ENCODE measurements around the gene TECTB. TPM values are rescaled to one million over a fixed set of nuclear protein-coding genes. Genes with fewer than 3 reads are reported as not detected.

The TECTB gene
- total and polyA plus RNA-seq, 5 donors: not detected

DNA sequence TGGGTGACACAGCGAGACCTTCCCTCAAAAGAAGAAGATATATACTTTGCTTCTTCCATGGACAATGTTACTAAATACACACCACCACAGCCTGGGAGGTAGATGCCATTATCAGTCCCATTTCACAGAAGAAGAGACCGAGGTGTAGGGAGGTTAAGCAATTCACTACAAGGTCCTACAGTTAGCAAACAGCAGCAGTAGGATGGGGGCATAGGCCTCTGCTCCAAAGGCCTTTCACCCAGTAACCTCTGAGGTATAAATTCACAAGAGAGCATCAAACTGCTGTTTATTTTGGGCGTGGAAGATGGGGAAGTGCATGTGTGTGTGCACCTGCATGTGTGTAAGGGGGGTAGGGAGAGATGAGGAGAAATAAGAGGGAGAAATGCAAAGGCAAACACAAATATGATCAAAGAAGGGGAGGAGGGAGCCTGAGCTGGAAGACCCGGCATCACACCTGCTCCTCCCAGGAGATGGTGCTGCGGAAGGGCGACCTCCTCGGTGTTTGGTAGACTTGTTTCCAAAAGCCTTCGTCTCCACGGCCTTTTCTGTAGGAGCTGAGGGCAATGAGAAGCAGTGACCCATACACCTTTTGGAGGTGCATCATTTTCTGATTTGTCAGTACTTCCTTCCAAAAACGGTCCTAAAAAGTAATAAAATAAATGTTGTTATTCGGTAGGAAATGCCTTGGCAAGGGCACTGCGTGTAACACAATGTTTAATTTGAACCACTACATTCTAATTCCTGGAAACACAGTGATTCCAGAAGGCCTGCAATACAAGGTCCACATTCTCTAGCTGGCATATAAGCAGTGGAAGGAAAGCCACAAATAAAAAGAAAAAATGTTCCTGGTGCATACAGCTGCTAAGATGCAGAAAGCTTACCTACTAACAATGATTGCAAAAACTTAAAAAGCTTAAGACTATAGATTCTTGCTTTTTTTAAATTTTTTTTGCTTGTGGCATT lies 64.8 kb downstream of the TECTB start:
- DNase-seq: no peak
- no peak for ATAC-seq
- no peaks in the 10 kb centered on the region for H3K27me3 ChIP-seq (ENCODE audit: control insufficient read depth, insufficient read depth)

DNA sequence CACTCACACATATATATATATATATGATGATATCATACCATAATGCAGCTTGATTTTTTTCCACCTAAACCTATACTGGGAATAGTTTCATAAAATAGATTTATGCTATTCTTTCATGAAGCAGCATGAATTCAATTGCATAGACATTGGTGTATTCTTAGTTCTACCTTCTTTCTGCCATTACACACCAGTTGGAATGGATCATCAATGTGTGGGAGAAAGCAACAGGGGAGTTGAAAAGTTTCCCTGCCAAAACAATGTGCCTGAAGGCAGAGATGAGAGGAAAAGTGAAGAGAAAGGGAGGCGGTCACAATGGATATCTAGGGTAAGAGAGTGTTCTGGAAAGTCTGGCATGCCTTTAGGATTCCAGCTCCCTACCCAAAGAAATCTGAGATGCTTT lies 65.6 kb downstream of the TECTB start:
- Histone ChIP-seq H3K27ac (ENCODE audit: low read length) (no peak overlapping the region), H3K4me1 (ENCODE audit: control insufficient read depth, insufficient read depth, low read length) (no peaks in the 10 kb centered on the region), H3K9me3 (ENCODE audit: control insufficient read depth, low read length) (no peaks in the 10 kb centered on the region), H3K27me3 (ENCODE audit: control insufficient read depth, insufficient read depth) (no peaks in the 10 kb centered on the region), H3K4me3 (ENCODE audit: low read length) (no peak overlapping the region)
- WGBS: 58% methylated on average over 1 of the region's 1 CpG
- no peak for DNase-seq
- intact Hi-C loops (cut with DNase I): no loop called here
- ATAC-seq: no peak

More for the DNA sequence above, 64.8 kb downstream of the TECTB start:
- no peaks in the 10 kb centered on the region for H3K9me3 ChIP-seq (ENCODE audit: control insufficient read depth, low read length)
- no peak overlapping the region for H3K4me3 ChIP-seq (ENCODE audit: low read length)
- 83% methylated on average over 12 of the region's 12 CpGs for WGBS
- no peaks in the 10 kb centered on the region for H3K4me1 ChIP-seq (ENCODE audit: control insufficient read depth, insufficient read depth, low read length)
- intact Hi-C loops (cut with DNase I): no loop called here
- no peak overlapping the region for H3K27ac ChIP-seq (ENCODE audit: low read length)

DNA sequence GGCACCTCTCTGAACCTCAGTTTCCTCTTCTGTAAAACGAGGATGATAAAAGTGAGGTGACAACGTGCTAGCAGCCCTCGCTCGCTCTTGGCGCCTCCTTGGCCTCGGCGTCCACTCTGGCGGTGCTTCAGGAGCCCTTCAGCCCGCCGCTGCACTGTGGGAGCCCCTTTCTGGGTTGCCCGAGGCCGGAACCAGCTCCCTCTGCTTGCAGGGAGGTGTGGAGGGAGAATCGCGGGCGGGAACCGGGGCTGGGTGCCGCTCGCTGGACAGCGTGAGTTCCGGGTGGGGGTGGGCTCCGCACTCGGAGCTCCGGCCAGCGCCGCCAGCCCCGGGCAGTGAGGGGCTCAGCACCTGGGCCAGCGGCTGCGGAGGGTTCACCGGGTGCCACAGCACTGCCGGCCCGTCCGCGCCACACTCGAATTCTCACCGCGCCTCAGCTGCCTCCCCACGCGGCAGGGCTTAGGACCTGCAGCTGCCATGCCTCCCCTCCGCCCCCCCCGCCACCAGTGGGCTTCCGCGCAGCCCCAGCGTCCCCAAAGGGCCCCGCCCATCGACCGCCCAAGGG lies 66.4 kb downstream of the TECTB start:
- no peak overlapping the region for H3K27ac ChIP-seq (ENCODE audit: low read length)
- ATAC-seq (peak in 1 of 2 donors; percentile 40), DNase-seq (peak in 1 of 3 donors; percentile 47)
- no peaks in the 10 kb centered on the region for H3K9me3 ChIP-seq (ENCODE audit: control insufficient read depth, low read length)
- intact Hi-C loops (cut with DNase I): no loop called here
- no peak overlapping the region for H3K4me3 ChIP-seq (ENCODE audit: low read length)
- H3K27me3 ChIP-seq (ENCODE audit: control insufficient read depth, insufficient read depth): no peaks in the 10 kb centered on the region
- no peaks in the 10 kb centered on the region for H3K4me1 ChIP-seq (ENCODE audit: control insufficient read depth, insufficient read depth, low read length)
- WGBS: 91% methylated on average over 46 of the region's 46 CpGs

DNA sequence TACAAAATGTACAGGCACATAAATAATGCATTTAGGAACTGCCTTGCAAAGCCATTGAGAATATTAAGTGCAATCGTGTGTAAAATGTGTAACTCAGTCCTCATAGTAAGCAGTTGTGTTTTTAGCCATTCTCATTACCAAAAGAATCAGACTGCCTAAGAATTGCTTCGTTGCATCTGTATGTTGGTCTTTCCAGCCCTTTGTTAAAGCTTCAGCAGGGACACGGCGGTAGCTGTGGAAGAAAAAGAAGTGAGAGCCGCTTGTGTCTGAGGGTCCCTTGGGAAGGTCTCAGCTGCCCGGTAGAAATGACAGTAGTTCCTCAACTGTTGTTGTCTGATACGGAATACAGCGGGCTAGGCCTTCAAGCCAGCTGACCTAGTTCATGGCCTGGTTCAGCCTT lies 67.9 kb downstream of the TECTB start:
- WGBS: 85% methylated on average over 8 of the region's 8 CpGs
- Histone ChIP-seq H3K4me1 (ENCODE audit: control insufficient read depth, insufficient read depth, low read length) (no peaks in the 10 kb centered on the region), H3K27me3 (ENCODE audit: control insufficient read depth, insufficient read depth) (no peaks in the 10 kb centered on the region), H3K9me3 (ENCODE audit: control insufficient read depth, low read length) (no peaks in the 10 kb centered on the region), H3K27ac (ENCODE audit: low read length) (no peak overlapping the region), H3K4me3 (ENCODE audit: low read length) (no peak overlapping the region)
- no peak for DNase-seq
- ATAC-seq: no peak
- intact Hi-C loops (cut with DNase I): no loop called here

DNA sequence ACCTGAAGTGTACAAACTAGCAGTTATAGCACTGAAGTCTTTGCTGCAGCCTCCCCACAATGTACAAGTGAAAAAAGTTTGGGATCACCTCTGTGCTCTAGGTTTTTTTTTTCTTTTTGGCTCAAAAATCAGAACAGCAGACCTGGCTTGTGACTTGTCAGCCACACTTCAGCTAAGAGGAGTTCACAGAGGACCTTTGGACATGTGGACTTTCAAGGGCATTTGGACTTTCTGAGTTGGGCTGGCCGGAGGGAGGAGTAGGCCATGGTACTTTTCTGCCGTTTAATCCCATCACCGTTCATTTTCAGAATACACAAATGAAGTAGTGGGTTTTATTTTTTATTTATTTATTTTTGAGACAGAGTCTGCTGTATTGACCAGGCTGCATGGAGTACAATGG lies 68.8 kb downstream of the TECTB start:
- intact Hi-C loops (cut with DNase I): no loop called here
- ATAC-seq: peak; percentile 60 to 77

DNA sequence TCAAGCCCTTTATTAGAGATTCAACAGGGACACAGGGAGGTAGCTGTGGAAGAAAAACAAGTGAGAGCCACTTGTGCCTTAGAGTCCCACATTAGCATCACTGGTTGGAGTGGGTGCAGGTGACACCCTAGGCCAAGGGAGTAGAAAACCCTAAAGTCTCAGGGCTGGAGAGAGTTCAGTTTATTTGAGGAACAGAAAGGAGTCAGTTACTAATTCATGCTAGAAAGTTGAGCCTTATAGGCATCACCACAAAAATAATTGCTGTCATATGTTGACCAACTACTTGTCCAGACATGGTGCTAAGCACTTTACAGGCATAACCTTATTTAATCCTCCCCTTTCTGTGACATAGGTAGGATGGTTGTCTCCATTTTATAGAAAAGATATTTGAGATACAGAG lies 69.8 kb downstream of the TECTB start:
- Histone ChIP-seq H3K27me3 (ENCODE audit: control insufficient read depth, insufficient read depth) (no peaks in the 10 kb centered on the region), H3K4me1 (ENCODE audit: control insufficient read depth, insufficient read depth, low read length) (no peaks in the 10 kb centered on the region), H3K9me3 (ENCODE audit: control insufficient read depth, low read length) (no peaks in the 10 kb centered on the region), H3K4me3 (ENCODE audit: low read length) (no peak overlapping the region), H3K27ac (ENCODE audit: low read length) (no peak overlapping the region)
- DNase-seq (no peak), ATAC-seq (no peak)
- intact Hi-C loops (cut with DNase I): no loop called here

More for the DNA sequence above, 68.8 kb downstream of the TECTB start:
- no peak for DNase-seq
- 66% methylated on average over 3 of the region's 3 CpGs for WGBS
- no peaks in the 10 kb centered on the region for H3K27me3 ChIP-seq (ENCODE audit: control insufficient read depth, insufficient read depth)
- no peak overlapping the region for H3K4me3 ChIP-seq (ENCODE audit: low read length)
- no peak overlapping the region for H3K27ac ChIP-seq (ENCODE audit: low read length)
- H3K9me3 ChIP-seq (ENCODE audit: control insufficient read depth, low read length): no peaks in the 10 kb centered on the region
- H3K4me1 ChIP-seq (ENCODE audit: control insufficient read depth, insufficient read depth, low read length): no peaks in the 10 kb centered on the region

Small RNA genes lying within 50 kb of the gene (microRNA-seq; reads per million reads assigned to microRNA genes)
- gene MIR6715A (0 reads per million in 2 donors), gene MIR6715B (0 reads per million in 2 donors)

Other genes with a start within 250 kb of the TECTB start
- gene GPAM, start 99.6 kb upstream of the TECTB start, total RNA-seq: 10 to 100 TPM; 15.1 to 31.1 (median 17.0) TPM
- 15.8 TPM for gene GPAM, start 99.6 kb upstream of the TECTB start, polyA plus RNA-seq
- gene ACSL5, start 90.7 kb downstream of the TECTB start, total RNA-seq: 10 to 100 TPM in 1 of 4 donors, 1 to 10 TPM in 3; 6.9 to 10.2 (median 8.0) TPM
- gene ACSL5, start 90.7 kb downstream of the TECTB start, polyA plus RNA-seq: 7.2 TPM
- 10 to 100 TPM; 17.8 to 27.2 (median 18.5) TPM for gene ZDHHC6, start 163.5 kb downstream of the TECTB start, total RNA-seq
- gene ZDHHC6, start 163.5 kb downstream of the TECTB start, polyA plus RNA-seq: 18.2 TPM
- gene VTI1A, start 163.8 kb downstream of the TECTB start, total RNA-seq: 10 to 100 TPM; 17.6 to 22.5 (median 21.1) TPM
- 9.1 TPM for gene VTI1A, start 163.8 kb downstream of the TECTB start, polyA plus RNA-seq